K562 (cell line): ENCODE data around the gene ZNF516. TPM values are rescaled to one million over a fixed set of nuclear protein-coding genes. Genes with fewer than 3 reads are reported as not detected.

ENCODE experiments used
- ATAC-seq: fragments of 200-7000 bp; cut with Tn5 transposase; 3 replicates; pipeline ENCODE4 v1.9.1; 2020; ENCODE audit warnings: moderate library complexity
- BruUV-seq: library from RNA; stranded (reverse); fragments of 400-500 nt; replicated peaks from 2 replicates; lab custom pipeline; 2021; lab: Mats Ljungman, UMichigan
- CTCF ChIA-PET: fragments of 300-600 bp; formaldehyde crosslinking; extraction: SDS; loops from one replicate; lab custom pipeline; 2021; ENCODE audit warnings: low intra/inter-chr PET ratio; lab: Yijun Ruan, JAX
- POLR2A ChIA-PET: fragments of 300-600, 350-650 bp; sonication (Branson Sonifier 250); formaldehyde crosslinking; extraction: SDS; loops from one replicate; lab custom pipeline; 2021; ENCODE audit warnings: antibody characterized with exemption, inconsistent platforms; lab: Yijun Ruan, JAX
- DNase-seq, 4 experiments: peaks; one replicate each; pipeline versions ENCODE4 v3.0.0 to v3.0.0-alpha.2; 2011 to 2018; ENCODE audit warnings: low spot score in 3 of 4, mixed read lengths in 3 of 4; ENCODE audit errors: extremely low read depth in 1 of 4
- FAIRE-seq: peaks from 2 replicates; lab custom pipeline; 2011; peaks lifted over from hg19 to GRCh38; lab: Jason Lieb, UNC
- H2AFZ ChIP-seq: 2 replicates; pipeline ENCODE4 v1.6.0; 2011; ENCODE audit warnings: low read depth, low read length, control low read depth, inconsistent platforms
- H3K27ac ChIP-seq: fragments of 200-600 bp; 3 replicates; pipeline ENCODE4 v1.8.0; 2011; ENCODE audit warnings: low read depth, mild to moderate bottlenecking, control low read depth, inconsistent platforms, low read length, moderate library complexity, mixed read lengths; ENCODE audit errors: extremely low read depth
- H3K27me3 ChIP-seq, 2 experiments: fragments of 300-600 bp in 1 of 2; 2 replicates in 1 of 2; 3 replicates in 1 of 2; pipeline versions ENCODE4 v1.6.0 to v1.8.0; 2011; ENCODE audit warnings: inconsistent platforms in 2 of 2, low read length in 2 of 2, mild to moderate bottlenecking in 1 of 2, mixed read lengths in 1 of 2, moderate library complexity in 1 of 2; ENCODE audit not compliant: control insufficient read depth in 2 of 2, insufficient read depth in 2 of 2
- H3K36me3 ChIP-seq: fragments of 300-600 bp; 3 replicates; pipeline ENCODE4 v1.8.0; 2011; ENCODE audit warnings: mild to moderate bottlenecking, low read length, inconsistent platforms; ENCODE audit not compliant: control insufficient read depth, insufficient read depth
- H3K4me1 ChIP-seq, 2 experiments: fragments of 200-600 bp in 1 of 2; replicated peaks in 1 of 2; 2 replicates in 1 of 2; 3 replicates in 1 of 2; pipeline versions ENCODE4 v1.5.1 to v1.8.0; 2011; ENCODE audit warnings: inconsistent platforms in 2 of 2, low read length in 2 of 2, mild to moderate bottlenecking in 1 of 2, mixed read lengths in 1 of 2, moderate library complexity in 1 of 2; ENCODE audit not compliant: control insufficient read depth in 2 of 2, insufficient read depth in 2 of 2
- H3K4me2 ChIP-seq: 2 replicates; pipeline ENCODE4 v1.6.1; 2011; ENCODE audit warnings: low read length, control low read depth, inconsistent platforms, mixed read lengths; ENCODE audit not compliant: insufficient read depth
- H3K4me3 ChIP-seq: fragments of 200-600 bp; sonication (generic), shearing (Covaris generic); 2 replicates; pipeline ENCODE4 v1.5.1; 2016; ENCODE audit warnings: control low read depth, inconsistent platforms
- H3K79me2 ChIP-seq: fragments of 200-600 bp; 3 replicates; pipeline ENCODE4 v1.8.0; 2011; ENCODE audit warnings: low read length, inconsistent platforms; ENCODE audit not compliant: control insufficient read depth, insufficient read depth
- H3K9ac ChIP-seq, 2 experiments: 2 replicates each; pipeline versions ENCODE4 v1.6.0 to v1.6.1; 2011; ENCODE audit warnings: low read depth in 2 of 2, low read length in 2 of 2, control low read depth in 1 of 2, inconsistent platforms in 1 of 2, mild to moderate bottlenecking in 1 of 2, mixed read lengths in 1 of 2; ENCODE audit not compliant: insufficient read depth in 1 of 2
- H3K9me1 ChIP-seq: one replicate; pipeline ENCODE4 v1.6.0; 2011; ENCODE audit warnings: inconsistent platforms, mild to moderate bottlenecking, low read length, moderate library complexity; ENCODE audit not compliant: control insufficient read depth, insufficient read depth
- H3K9me3 ChIP-seq: replicated peaks from 2 replicates; pipeline ENCODE4 v1.5.1; 2011; ENCODE audit warnings: low read depth, low read length, inconsistent platforms; ENCODE audit not compliant: control insufficient read depth, insufficient read depth
- H4K20me1 ChIP-seq: replicated peaks from 2 replicates; pipeline ENCODE4 v1.6.1; 2011; ENCODE audit warnings: low read length, inconsistent platforms, mixed read lengths; ENCODE audit not compliant: control insufficient read depth, insufficient read depth
- DPF2 ChIP-seq: fragments of 450-650 bp; IDR thresholded peaks from 2 replicates; pipeline ENCODE4 v1.6.1; 2016
- GATA2 ChIP-seq: sonication (generic); formaldehyde crosslinking; IDR thresholded peaks from 2 replicates; pipeline ENCODE4 v1.4.0; 2020; ENCODE audit warnings: mild to moderate bottlenecking, missing genetic modification reagents
- MAFG ChIP-seq: fragments of 450-650 bp; conservative IDR thresholded peaks from 2 replicates; pipeline ENCODE4 v1.6.1; 2016; ENCODE audit warnings: missing genetic modification characterization, missing compliant biosample characterization
- NRF1 ChIP-seq, 2 experiments: fragments of 450-650 bp; IDR thresholded peaks in 1 of 2; conservative IDR thresholded peaks in 1 of 2; 2 replicates each; pipeline ENCODE4 v1.6.1; 2014; ENCODE audit warnings: mild to moderate bottlenecking in 2 of 2
- POLR2AphosphoS2 ChIP-seq: IDR thresholded peaks from 2 replicates; pipeline ENCODE4 v1.6.1; 2012; ENCODE audit warnings: low read length, improper control_type of control experiment
- WGBS: fragments of 100-300 bp; shearing (Covaris generic); methylation state at CpG from one replicate; pipeline ENCODE4 v1.1.6; 2016; ENCODE audit warnings: low coverage, mixed read lengths; ENCODE audit not compliant: insufficient coverage; ENCODE audit errors: missing lambda C conversion rate; 5-methylcytosine and 5-hydroxymethylcytosine counted together
- in situ Hi-C: fragments of 300-500 bp; cut with MboI; formaldehyde crosslinking; loops from 4 replicates; pipeline ENCODE4 v1.15.0; 2018; ENCODE audit warnings: inconsistent platforms, mixed read lengths
- intact Hi-C: fragments of 100-400 bp; cut with micrococcal nuclease; formaldehyde crosslinking; loops from 2 replicates; pipeline ENCODE4 v1.14.2; 2022
- polyA plus RNA-seq, 8 experiments: library from polyadenylated mRNA; depleted of rRNA in 4 of 8; stranded (reverse) in 5 of 8; unstranded in 3 of 8; fragments of >200 nt; fragmentation: Nextera tagmentation in 2 of 8; fragmentation: Illumina TruSeq in 1 of 8; extraction: Ambion mirVana in 2 of 8; extraction: Trizol in 1 of 8; gene quantifications; 2 replicates each; pipeline versions ENCODE4 v1.2.1 to v1.2.3, GENCODE V29; 2011 to 2014; ENCODE audit warnings: inconsistent platforms in 1 of 8, missing spikeins in 1 of 8
- total RNA-seq, 7 experiments: library from RNA; depleted of rRNA in 6 of 7; stranded (reverse); fragments of >200 nt in 6 of 7; fragmentation: Illumina TruSeq in 2 of 7; extraction: Trizol in 2 of 7; gene quantifications; 2 replicates each; pipeline versions ENCODE4 v1.2.1 to v1.2.3, GENCODE V29; 2011 to 2021; ENCODE audit warnings: low replicate concordance in 1 of 7
- TF ChIP-seq, protein P1 (sequence below): sonication (generic); formaldehyde crosslinking; IDR thresholded peaks from 2 replicates; pipeline ENCODE4 v1.5.0; 2020; ENCODE audit warnings: missing genetic modification reagents
- TF ChIP-seq, protein P2 (sequence below), 3 experiments: IDR thresholded peaks in 2 of 3; conservative IDR thresholded peaks in 1 of 3; 2 replicates each; pipeline ENCODE4 v1.5.1; 2011 to 2012; ENCODE audit warnings: low read length in 3 of 3, mild to moderate bottlenecking in 3 of 3, control low read depth in 2 of 3, improper control_type of control experiment in 1 of 3, inconsistent platforms in 1 of 3, low read depth in 1 of 3, mixed read lengths in 1 of 3, moderate library complexity in 1 of 3; ENCODE audit not compliant: insufficient read depth in 2 of 3
- TF ChIP-seq, protein P3 (sequence below): fragments of 450-650 bp; conservative IDR thresholded peaks from 2 replicates; pipeline ENCODE4 v1.6.1; 2016; ENCODE audit warnings: missing genetic modification characterization, low read depth, mild to moderate bottlenecking, control low read depth, missing compliant biosample characterization

Gene ZNF516
- total and polyA plus RNA-seq, 9 of the 15 experiments (the other 6 are each of a cell fraction or from before 2014, with no cell fraction given), result 0.04 to 0.20 (median 0.08) TPM; not detected in 3

DNA sequence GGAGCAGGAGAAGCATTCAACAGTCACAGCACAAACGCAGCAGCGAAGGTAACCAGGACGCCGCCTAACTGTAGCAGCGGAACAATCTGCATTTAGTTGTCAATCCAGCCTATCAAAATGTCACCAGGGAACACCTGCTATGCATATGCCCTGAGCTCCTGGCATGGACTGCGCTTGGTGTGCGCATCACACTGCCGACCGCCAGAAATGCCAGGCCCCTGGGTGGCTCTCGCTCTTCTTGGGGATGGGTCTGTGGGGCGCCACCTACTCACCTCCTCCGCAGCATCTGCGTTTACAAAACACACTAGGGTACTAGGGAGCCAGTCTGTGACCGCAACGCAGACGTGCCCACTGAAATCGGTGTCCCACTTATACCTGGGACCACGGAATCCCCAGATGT lies 31.7 kb downstream of the ZNF516 start:
- no peak for ATAC-seq
- Histone ChIP-seq H3K9me1 (no peaks in the 10 kb centered on the region), H3K36me3 (no peaks in the 10 kb centered on the region), H3K79me2 (no peaks in the 10 kb centered on the region), H3K27me3 (peaks cover 4 to 58% of the 10 kb centered on the region in 2 experiments; a peak in 4 of 5 replicates), H3K4me2 (no peak overlapping the region), H3K4me1 (no peaks in the 10 kb centered on the region; a peak in 1 of 5 replicates), H3K4me3 (no peak overlapping the region), H3K9me3 (no peaks in the 10 kb centered on the region), H3K9ac (no peak overlapping the region), H4K20me1 (no peaks in the 10 kb centered on the region), H2AFZ (no peak overlapping the region), H3K27ac (no peak overlapping the region)
- DNase-seq, result no peak
- no TSS peak for BruUV-seq
- no peak for TF ChIP-seq GATA2 (CRISPR knock-in tag)
- TF ChIP-seq POLR2AphosphoS2, result no peak
- no peak for TF ChIP-seq MAFG (tag)
- no peak for TF ChIP-seq DPF2
- TF ChIP-seq, protein P1, sequence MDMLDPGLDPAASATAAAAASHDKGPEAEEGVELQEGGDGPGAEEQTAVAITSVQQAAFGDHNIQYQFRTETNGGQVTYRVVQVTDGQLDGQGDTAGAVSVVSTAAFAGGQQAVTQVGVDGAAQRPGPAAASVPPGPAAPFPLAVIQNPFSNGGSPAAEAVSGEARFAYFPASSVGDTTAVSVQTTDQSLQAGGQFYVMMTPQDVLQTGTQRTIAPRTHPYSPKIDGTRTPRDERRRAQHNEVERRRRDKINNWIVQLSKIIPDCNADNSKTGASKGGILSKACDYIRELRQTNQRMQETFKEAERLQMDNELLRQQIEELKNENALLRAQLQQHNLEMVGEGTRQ (CRISPR knock-in tag), result no peak
- FAIRE-seq, result no peak
- in situ Hi-C loops, result no loop called here
- ChIA-PET CTCF (no interaction called here), POLR2A (interaction anchor here (0.6 kb wide), 1 partner anchor 47 kb away, joined by 3 read pairs; no protein-coding TSS in a partner anchor)
- WGBS, result 7% methylated on average over 5 of the region's 18 CpGs
- intact Hi-C loops, result no loop called here

DNA sequence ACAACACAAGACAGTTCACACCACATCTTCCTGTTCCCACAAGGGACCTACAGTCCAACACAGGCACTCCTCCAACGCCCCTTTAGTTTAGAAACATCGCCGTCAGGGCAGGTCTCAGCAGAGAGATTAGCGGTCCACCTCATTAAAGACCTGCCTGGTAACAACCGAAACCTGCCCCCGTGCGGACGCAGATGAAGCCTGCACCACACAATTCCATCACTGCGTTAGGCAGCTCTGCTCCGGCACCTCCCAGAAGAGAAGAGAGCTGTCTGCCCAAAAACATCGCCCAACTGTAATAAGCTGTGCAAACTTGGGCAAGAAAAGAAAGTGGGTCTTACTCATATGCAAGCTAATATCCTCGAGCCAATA lies 32.7 kb downstream of the ZNF516 start:
- peaks cover 4 to 59% of the 10 kb centered on the region in 2 experiments; a peak in 4 of 5 replicates for H3K27me3 ChIP-seq
- H3K4me1 ChIP-seq, result no peaks in the 10 kb centered on the region; a peak in 1 of 5 replicates
- no peak overlapping the region for H3K9ac ChIP-seq
- no peaks in the 10 kb centered on the region for H3K9me1 ChIP-seq
- no TSS peak for BruUV-seq
- H3K36me3 ChIP-seq, result no peaks in the 10 kb centered on the region
- H3K4me2 ChIP-seq, result no peak overlapping the region
- H2AFZ ChIP-seq, result no peak overlapping the region
- ATAC-seq (peak; percentile 83), FAIRE-seq (no peak), DNase-seq (peak; percentile 19 to 35 (median 27))
- POLR2A ChIA-PET, result interaction anchor here (0.6 kb wide), 1 partner anchor 135 kb away, joined by 4 read pairs; no protein-coding TSS in a partner anchor
- intact Hi-C loops, result no loop called here
- H3K9me3 ChIP-seq, result no peaks in the 10 kb centered on the region
- CTCF ChIA-PET, result no interaction called here
- H3K27ac ChIP-seq, result no peak overlapping the region
- no peaks in the 10 kb centered on the region for H3K79me2 ChIP-seq
- TF ChIP-seq, protein P2, sequence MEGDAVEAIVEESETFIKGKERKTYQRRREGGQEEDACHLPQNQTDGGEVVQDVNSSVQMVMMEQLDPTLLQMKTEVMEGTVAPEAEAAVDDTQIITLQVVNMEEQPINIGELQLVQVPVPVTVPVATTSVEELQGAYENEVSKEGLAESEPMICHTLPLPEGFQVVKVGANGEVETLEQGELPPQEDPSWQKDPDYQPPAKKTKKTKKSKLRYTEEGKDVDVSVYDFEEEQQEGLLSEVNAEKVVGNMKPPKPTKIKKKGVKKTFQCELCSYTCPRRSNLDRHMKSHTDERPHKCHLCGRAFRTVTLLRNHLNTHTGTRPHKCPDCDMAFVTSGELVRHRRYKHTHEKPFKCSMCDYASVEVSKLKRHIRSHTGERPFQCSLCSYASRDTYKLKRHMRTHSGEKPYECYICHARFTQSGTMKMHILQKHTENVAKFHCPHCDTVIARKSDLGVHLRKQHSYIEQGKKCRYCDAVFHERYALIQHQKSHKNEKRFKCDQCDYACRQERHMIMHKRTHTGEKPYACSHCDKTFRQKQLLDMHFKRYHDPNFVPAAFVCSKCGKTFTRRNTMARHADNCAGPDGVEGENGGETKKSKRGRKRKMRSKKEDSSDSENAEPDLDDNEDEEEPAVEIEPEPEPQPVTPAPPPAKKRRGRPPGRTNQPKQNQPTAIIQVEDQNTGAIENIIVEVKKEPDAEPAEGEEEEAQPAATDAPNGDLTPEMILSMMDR (IDR thresholded peaks at IDR 0.05 in 2 of 3, conservative IDR thresholded peaks at IDR 0.05 in 1 of 3; ENCODE audit: insufficient read depth in 2 of 3, low read depth in 1 of 3, low read length in 3 of 3), result peak; percentile 28 to 43 (median 31); a peak in 4 of 6 replicates
- TF ChIP-seq, protein P3, sequence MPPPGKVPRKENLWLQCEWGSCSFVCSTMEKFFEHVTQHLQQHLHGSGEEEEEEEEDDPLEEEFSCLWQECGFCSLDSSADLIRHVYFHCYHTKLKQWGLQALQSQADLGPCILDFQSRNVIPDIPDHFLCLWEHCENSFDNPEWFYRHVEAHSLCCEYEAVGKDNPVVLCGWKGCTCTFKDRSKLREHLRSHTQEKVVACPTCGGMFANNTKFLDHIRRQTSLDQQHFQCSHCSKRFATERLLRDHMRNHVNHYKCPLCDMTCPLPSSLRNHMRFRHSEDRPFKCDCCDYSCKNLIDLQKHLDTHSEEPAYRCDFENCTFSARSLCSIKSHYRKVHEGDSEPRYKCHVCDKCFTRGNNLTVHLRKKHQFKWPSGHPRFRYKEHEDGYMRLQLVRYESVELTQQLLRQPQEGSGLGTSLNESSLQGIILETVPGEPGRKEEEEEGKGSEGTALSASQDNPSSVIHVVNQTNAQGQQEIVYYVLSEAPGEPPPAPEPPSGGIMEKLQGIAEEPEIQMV (tag), result peak; percentile 61; the same call in 1 of the 2 replicates
- no peak for TF ChIP-seq NRF1 (conservative IDR thresholded peaks at IDR 0.05 in 1 of 2, IDR thresholded peaks at IDR 0.05 in 1 of 2)
- no peaks in the 10 kb centered on the region for H4K20me1 ChIP-seq
- no peak overlapping the region for H3K4me3 ChIP-seq
- in situ Hi-C loops, result no loop called here
- WGBS, result 2% methylated on average over 11 of the region's 12 CpGs
